Stimulated activated CD4-positive, alpha-beta T cell treated with anti-CD3 and anti-CD28 coated beads, Interleukin-12 subunit alpha, Interleukin-12 subunit beta, amount 100 ng/mL, for 48 hours (primary cell): ENCODE data around the gene MYB.
"Not testable (repeated sequence)": the region's sequence is repeated elsewhere in the genome, so short reads cannot be mapped to it uniquely, and the experiment has no call there.

Source experiments
- DNase-seq, 3 donors: peaks; one replicate each; pipeline ENCODE4 v3.0.0-alpha.2; 2020; ENCODE audit warnings: low read depth in 2 of 3, low spot score in 1 of 3

Gene MYB

DNA sequence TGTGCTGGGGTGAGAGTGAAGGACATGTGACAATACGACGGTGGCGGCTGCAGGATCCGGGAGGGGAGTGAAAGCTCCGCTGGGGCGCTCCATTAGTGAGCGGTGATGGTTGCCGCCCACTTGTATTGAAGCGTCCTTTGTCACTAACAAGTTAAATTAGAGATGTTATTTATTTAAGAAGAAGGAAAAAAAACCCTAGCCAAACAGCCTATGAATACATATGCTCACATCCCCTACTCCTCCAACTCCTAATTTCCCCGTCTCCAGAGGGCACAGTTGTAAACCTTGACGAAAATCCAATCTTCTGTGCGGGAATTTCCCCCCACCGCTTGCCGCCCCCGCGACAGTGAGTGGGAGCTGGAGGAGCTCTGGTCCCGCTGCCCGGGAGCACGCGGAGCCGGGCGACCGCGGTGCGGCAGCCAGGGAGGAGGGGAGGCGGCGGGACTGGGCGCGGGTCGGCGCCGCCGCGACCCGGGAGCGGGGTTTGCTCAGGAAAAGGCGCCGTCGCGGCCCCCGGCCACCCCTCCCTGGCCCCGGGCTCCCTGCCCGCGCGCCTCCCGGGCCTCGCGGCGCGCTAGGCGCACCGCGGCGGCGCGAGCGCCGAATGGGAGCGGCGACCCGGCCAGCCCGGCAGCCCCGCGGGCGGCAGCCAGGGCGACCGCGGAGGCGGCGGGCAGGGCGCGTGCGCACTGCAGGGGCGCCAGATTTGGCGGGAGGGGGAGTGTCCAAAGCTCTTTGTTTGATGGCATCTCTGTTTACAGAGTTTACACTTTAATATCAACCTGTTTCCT is at the start of gene MYB:
Gene MYB (plus strand): TSS at position 767 of the 791 bp plus-strand sequence. CDS start 206 bp downstream, outside the sequence.
- peak; percentile 60 to 74 (median 65) for DNase-seq

DNA sequence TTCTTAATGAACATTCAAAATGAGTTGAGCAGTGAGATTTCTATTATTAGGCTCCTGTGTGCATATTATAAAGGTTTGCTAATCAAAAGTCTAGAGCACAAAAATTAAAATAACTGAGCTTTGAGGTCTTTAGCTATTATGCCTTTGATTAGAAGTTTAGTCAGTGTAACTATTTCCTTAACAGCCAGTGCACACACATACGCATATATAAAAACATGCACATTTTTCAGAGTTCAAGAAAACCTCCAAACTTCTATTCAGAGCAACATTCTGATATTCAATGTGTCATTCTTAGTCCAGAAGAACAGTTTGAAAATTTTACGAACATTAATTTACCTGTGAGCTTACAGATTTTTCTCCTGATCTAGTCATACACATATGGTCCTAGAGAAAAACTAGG is 48.3 kb upstream of the MYB start:
- DNase-seq: no peak

DNA sequence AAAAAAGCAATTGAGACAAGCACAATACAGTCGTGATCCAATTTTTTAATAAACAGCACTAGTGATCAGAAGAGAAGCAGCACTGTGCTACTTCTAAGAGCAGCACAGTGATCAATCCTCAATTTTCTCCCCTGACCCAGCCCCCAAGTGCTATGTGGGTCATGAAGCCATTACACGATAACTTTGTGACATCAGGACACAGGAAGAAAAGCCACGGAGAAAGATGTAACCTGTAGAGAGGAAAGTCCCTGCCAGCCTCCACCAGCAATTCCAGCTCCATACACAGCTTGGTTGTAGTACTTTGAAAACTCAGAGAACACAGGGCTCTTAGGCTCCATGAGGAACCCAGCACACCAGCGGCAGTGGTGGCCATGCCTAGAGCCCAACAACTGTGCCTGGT is 45.3 kb upstream of the MYB start:
- no peak for DNase-seq

DNA sequence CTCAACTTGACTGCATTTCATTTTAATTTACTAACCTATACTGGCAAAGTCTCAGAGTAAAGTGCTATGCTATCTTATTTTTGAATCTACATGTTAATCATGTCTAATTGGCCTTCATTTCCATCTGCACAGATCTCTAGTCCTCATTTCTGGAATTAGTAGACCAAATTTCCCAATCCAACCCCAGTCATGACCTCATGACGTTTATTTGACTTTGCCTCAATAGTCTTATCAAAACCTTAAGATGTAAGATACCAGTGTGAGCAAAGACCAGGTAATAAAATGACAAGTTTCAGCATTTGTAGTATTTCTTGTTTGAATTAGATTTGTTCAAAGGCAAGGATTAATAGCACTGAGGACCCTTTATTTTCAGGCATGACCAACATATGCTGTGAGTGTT is 43.3 kb upstream of the MYB start:
- no peak for DNase-seq

DNA sequence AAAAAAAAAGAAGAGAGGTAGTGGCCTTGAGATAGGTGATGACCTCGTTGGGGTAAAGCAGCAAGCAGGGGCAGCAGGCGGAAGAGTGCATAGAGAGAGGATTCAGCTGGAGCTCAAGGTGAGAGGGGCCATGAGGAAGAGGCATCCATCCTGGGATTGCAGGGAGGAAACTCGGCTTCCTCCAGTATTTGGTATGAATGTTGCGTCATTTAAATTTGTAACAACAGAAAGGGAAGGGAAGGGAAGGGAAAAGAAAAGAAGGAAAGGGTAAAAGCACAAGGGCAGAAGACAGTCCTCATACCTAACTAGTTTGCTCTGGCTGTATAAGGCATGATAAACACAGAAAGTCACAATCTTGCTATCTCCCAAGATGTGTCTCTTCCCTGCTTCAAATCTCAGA is 39.9 kb upstream of the MYB start:
- no peak for DNase-seq

DNA sequence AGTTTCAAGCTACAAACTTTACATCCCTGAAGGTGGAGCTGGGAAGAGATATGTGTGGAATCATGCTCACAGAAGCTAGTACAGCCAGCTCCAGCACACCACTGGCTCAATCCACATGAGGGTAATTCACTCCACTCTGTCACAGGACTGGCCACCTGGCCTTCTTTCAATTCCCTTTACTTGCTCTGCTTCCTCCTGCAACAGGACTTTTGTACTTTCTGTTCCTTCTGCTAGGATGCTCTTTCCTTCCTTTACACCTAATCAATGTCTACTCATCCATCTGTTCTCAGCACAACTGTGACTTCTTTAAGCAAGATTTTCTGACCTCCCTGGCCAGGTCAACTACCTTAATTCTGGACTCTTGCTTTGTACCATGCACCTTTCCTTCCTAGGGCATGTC is 39.4 kb upstream of the MYB start:
- no peak for DNase-seq

DNA sequence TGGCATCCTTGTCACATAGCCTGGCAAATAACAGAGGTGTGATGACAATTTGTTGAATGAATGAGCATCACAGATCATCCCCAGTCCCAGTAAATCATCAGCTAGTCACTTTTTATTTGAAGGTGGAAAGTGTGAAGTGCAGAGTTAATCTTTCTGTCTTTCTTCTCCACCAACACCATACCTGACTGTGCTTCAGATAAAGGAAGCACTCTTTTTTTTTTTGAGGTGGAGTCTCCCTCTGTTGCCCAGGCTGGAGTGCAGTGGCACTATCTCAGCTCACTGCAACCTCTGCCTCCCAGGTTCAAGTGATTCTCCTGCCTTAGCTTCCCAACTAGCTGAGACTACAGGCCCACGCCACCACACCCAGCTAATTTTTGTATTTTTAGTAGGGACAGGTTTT is 38.9 kb upstream of the MYB start:
- not testable (repeated sequence) for DNase-seq

DNA sequence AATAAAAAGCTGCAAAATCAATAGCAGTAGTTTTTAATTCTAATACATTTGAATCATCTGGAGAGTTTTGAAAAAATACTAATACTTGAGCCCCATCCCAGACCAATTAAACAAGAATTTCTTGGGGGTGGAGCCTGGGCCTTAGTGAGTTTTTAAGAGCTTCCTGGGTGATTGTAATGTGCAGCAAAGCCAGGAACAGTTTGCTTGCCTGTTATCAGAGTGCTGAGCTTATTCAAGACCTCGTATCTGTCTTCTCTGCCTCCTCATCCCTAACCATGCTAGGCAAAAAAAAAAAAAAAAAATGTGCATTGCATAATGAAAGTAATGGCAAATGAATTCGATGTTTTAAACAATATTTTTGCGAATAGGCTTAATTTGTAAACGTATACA is 36.4 kb upstream of the MYB start:
- no peak for DNase-seq

DNA sequence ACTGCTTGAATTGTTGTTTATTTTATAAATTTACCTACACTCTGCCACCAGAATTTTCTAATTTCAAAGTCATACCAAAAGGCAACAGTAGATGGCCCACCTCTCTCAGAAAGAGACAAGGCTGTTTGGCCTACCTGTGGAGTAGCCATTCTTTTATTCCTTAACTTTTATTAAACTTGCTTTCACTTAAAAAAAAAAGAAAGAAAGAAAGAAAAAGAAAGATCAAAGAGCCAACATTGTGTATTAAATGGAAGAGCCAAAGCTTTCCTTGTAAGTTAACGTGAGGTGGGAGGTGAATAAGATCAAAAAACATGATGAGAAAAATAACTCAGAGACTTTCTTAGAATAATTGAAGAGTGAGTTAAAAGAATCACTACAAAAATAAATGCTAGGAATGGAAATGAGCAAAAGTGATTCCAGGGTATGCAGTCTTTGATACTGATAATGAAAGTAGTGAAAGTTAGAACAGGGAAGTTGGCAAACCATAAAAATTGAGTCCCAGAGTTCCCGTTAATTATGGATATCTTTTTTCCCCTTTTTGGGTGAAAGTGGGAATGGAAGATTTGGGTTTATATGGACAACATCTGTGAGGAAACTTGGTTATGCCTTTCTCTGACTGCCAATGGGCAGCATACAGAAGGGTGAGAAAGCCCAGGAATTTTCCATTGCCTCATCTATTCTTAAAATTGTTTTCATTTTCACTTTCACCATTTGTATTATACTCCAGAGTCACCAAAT is 35.9 kb upstream of the MYB start:
- peak in 1 of 3 donors; percentile 32 for DNase-seq

DNA sequence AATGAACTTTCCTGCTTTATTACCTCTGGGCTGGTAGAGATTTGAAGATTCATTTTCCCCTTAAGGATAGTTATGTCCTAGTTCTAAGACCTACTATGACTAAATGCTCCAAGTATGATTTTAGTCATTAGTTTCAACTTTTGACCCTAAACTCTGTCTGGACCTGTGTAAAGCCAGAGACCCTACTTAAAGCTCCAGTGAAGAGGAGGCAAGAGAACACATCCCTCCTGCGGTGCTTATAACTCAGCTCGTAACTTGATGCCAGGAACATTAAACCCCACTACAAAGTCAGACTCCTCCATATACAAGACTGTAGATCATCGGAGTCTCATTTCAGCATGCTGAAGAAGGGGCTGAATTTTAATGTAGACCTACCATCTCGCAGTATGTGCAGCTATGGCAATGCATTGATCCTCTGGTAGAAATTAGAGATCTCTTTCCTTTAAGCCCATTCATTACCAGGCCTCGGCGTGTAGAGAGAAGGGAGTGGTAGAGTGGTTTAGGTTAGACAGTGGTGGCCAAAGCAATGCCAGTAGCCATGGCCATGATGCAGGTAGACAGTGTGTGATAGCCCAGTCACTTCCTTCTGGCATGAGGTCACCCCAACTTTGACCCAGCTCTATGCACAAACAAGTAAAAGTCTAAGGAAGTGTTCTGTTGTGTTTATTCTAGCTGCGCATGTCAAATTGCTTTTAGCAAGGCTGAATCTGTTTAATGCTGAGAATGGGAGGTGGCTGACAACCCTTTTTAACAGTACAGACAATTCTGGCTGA is 34.8 kb upstream of the MYB start:
- DNase-seq: no peak

DNA sequence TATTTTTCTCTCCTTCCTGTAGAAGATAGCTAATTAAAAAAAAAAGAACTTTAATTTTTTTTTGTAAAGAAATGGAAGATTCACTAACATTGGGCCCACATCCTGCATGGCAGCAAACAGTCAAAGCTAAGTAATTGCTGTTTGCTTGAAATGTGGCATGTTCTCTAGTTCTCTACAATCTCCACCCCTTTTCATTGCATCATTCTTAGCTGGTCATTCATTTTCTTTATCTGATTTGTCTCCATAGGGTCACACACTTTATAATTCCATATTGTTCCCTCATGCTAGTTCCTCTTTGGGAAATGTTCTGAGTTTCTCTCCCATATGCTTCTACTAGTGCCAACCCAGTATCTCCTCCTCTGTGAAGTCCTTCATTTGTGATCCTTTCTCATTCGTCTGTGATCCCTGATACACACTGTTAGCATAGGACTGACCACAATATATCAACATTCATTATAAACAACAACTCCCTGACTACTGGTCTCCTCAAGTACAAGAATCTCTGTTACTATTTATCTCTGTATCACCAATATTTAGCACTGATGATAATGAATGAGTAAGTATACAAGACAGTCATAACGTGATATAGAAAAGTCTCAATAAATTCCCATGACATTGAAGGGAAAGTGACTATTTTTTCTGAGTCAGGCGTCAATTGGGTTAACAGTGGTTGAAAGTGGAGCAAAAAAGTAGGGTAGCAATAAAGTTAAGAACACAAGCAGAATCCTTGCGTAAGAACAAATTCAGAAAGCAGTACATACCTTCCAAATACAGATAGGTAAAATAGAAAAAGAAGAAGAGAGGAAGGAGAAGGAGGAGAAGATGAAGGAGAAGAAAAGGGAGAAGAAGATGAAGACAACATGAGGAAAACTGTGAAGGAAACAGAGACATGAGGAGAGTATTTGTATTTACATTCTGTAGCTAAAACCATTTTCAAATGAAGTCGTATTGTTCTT is 33.2 kb upstream of the MYB start:
- no peak for DNase-seq

DNA sequence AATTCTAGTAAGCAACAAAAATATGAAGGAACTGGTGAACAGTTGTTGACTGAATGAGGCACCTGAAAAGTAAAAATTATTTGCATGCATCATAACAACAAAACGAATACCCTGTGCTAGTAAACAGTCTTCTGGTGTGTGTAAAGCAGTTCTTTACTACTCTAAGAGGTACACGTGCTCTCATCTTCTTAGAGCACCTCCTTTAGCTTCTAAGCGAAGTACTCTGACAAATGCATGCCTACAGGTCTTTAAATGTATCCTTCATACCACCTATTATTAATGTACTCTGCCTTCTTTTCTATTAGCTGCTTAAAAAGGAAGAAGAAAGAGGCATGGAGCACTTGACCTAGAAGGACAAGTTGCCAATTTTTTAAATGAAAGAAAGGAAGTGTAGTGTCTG is 32.2 kb upstream of the MYB start:
- DNase-seq: no peak

DNA sequence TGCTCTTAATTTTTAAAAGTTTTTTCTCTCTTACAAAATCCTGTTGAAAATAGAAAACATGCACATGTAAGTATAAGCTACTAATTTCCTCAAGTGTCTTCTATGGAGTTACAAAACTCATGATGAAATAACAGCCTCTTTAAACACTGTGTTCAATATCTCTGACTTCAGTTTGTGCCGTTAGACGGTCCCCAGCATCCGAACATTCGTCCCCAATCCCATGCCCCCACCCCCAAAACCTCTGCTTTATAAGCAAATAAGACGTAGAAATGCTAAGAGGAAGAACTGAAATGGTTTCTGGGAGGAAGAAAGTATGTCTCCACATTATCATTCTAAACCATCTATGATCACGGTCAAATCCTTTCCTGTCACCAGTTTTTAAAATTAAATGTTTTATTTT is 31.7 kb upstream of the MYB start:
- no peak for DNase-seq

DNA sequence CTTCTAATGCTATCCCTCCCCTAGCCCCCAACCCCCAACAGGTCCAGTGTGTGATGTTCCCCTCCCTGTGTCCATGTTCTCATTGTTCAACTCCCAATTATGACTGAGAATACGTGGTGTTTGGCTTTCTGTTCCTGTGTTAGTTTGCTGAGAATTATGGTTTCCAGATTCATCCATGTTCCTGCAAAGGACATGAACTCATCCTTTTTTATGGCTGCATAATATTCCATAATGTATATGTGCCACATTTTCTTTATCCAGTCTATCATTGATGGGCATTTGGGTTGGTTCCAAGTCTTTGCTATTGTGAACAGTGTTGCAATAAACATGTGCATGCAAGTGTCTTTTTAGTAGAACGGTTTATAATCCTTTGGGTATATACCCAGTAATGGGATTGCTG is 30.6 kb upstream of the MYB start:
- not testable (repeated sequence) for DNase-seq

DNA sequence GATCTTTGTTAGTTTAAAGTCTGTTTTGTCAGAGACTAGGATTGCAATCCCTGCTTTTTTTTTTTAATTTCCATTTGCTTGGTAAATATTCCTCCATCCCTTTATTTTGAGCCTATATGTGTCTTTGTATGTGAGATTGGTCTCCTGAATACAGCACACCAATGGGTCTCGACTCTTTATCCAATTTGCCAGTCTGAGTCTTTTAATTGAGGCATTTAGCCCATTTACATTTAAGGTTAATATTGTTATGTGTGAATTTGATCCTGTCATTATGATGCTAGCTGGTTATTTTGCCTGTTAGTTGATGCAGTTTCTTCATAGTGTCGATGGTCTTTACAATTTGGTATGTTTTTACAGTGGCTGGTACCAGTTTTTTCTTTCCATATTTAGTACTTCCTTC is 27.0 kb upstream of the MYB start:
- DNase-seq: not testable (repeated sequence)

DNA sequence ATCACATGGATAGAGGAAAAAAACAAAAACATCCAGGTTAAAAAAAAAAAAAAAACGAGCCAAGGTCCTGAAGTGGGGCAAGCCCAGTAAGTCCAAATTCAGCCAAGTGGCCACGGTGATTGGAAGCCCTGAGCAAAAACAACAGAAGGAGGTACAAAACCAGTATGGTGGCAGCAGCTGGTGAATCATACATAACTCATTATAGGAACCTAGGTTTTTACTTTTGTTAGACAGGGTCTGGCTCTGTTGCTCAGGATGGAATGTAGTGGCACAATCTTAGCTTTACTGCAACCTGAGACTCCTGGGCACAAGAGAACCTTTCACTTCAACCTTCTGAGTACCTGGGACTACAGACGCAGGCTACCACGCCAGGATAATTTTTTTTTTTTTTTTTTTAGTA is 22.7 kb upstream of the MYB start:
- no peak for DNase-seq

DNA sequence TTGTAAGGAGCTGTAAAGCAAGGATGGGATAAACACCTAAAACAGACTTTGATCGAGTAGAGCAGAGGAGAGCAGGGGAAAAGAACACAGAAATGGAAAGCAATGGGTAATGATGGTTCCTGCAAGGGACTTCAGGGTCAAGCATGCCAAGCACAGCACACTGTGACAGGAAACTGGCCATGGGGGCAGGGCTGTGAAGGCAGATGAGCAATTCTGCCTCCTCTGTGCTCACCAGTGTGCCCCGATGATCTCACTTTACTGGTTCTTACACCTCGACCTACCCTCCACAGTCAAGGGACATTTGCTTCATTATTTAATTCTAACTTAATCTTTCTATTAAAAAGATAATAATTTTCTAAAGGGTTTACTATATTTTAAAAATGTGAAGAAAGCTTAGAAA is 21.6 kb upstream of the MYB start:
- DNase-seq: peak in 1 of 3 donors; percentile 22

DNA sequence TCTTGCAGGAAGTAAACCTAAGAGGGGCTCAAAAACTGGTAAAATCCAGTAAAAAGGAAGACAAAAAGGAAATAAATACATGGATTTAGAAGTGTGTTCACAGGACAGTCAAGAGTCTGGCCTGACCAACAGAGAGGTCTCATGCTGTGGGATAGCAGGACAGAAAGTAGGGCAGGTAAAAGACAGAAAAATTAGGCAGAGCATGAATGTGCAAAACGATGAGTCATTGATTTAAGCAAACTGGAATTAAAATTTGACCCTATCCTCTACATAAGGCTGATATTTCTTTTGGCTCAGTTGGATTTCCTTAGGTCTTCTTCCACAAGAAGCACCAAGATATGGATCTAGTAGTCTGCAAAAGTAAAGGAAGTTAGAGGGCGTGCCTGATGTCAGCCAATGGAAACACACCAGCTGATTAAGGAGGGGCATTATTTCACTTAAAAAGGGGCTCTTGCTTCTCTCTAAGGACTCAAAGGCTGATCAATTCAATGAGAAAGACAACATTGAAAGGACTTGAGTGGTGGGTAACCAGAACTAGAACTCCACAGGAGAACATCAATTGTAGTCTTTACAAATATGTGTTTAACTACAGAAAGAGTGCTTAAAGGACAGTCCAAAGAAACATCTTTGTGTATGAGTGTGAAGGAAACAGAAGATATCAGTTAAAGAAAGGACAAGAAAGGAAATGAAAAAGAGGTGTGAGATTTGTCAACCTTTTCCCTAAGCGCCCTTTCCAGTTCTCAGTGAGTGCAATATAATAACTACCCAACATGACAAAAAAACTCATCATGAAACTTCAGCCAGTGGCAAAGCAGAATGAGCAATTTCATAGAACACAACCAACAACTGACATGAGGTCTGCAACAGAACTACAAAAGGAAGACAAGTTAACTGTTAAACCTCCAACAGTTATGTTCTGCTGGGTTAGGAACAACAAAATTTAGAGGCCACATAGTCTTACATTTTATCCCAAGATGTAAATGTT is 19.4 kb upstream of the MYB start:
- no peak for DNase-seq

DNA sequence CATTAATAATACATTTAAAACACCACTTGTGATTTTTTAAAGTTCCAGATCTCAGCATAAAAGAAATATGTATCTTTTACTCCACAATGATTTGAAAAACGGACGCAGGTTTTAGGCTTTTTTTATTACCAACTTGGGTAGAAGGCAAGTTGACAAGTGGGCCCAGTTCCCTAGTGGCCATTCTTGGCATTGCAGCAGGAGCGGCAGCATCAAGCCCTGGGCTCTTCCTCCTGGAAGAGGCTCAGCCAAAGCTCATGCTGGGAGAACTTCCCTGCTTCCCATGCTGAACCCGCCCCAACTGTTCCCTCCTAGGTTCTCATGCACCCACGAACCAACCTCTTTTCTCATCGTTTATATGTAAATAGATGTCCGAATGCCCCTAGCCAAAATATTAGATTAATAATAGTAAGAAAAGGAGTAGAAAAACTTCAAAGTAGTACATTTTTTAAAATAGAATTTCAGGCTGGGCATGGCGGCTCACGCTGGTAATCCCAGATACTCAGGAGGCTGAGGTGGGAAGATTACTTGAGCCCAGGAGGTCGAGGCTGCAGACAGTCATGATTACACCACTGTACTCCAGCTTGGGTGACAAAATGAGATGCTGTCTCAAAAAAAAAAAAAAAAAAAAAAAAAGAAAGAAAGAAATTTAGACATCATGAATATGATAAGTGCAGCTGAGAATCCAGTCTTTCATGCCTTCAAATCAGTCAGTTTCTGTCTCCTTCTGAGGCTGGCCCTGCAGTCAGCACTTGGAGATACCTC is 18.2 kb upstream of the MYB start:
- peak in 2 of 3 donors; percentile 38 to 44 for DNase-seq
